HG03139 (cell line): ENCODE results near the gene CYP2W1.
A peak's percentile ranks its signal among the peaks of the same experiment; 100 is the strongest.
"Not testable (repeated sequence)": the region's sequence is repeated elsewhere in the genome, so short reads cannot be mapped to it uniquely, and the experiment has no call there.

Experiments used
- ATAC-seq: cut with Tn5 transposase; IDR thresholded peaks from one replicate; pipeline ENCODE4 v1.9.1; 2021; ENCODE audit not compliant: unreplicated experiment

Gene CYP2W1

GRCh38 chr7:949021-949934 is 33.7 kb upstream of the CYP2W1 start:
- ATAC-seq, result no peak

- no peak for ATAC-seq
Observed at GRCh38 chr7:951881-952547, 31.0 kb upstream of the CYP2W1 start.

- no peak for ATAC-seq
Observed at GRCh38 chr7:952548-953441, 30.2 kb upstream of the CYP2W1 start.

- peak; percentile 22 for ATAC-seq
Observed at GRCh38 chr7:953547-954327, 29.2 kb upstream of the CYP2W1 start.

- peak; percentile 52 for ATAC-seq
Observed at GRCh38 chr7:954330-955238, 28.4 kb upstream of the CYP2W1 start, which contains the start of gene ADAP1. TSS of gene ADAP1 (minus strand) at chr7:954680. CDS start at chr7:954477, 203 bp downstream.

GRCh38 chr7:956031-956430 is 26.9 kb upstream of the CYP2W1 start:
- no peak for ATAC-seq

GRCh38 chr7:957418-958220 is 25.4 kb upstream of the CYP2W1 start:
- no peak for ATAC-seq

- no peak for ATAC-seq
Observed at GRCh38 chr7:958221-959200, 24.5 kb upstream of the CYP2W1 start.

GRCh38 chr7:959271-959670 is 23.7 kb upstream of the CYP2W1 start:
- ATAC-seq, result no peak

GRCh38 chr7:959740-960139 is 23.2 kb upstream of the CYP2W1 start:
- not testable (repeated sequence) for ATAC-seq

GRCh38 chr7:960269-960871 is 22.6 kb upstream of the CYP2W1 start:
- no peak for ATAC-seq

- not testable (repeated sequence) for ATAC-seq
Observed at GRCh38 chr7:960972-961371, 22.0 kb upstream of the CYP2W1 start.

- ATAC-seq, result no peak
Observed at GRCh38 chr7:961546-962400, 21.2 kb upstream of the CYP2W1 start.

GRCh38 chr7:962401-963081 is 20.4 kb upstream of the CYP2W1 start:
- no peak for ATAC-seq
